Cerebellar nuclear complex (tissue), 1 donor: ENCODE measurements around the gene KCNK13.
"Not testable (repeated sequence)": the region's sequence is repeated elsewhere in the genome, so short reads cannot be mapped to it uniquely, and the experiment has no call there.

Experiments used
- DNase-seq, 2 experiments: peaks; one replicate each; lab custom pipeline; 2025; lab: John Stamatoyannopoulos, UW

KCNK13 gene

GRCh38 chr14:90193925-90194324 is 132.1 kb downstream of the KCNK13 start:
- DNase-seq: no peak

GRCh38 chr14:90194706-90195105 is 132.9 kb downstream of the KCNK13 start:
- no peak for DNase-seq

DNA sequence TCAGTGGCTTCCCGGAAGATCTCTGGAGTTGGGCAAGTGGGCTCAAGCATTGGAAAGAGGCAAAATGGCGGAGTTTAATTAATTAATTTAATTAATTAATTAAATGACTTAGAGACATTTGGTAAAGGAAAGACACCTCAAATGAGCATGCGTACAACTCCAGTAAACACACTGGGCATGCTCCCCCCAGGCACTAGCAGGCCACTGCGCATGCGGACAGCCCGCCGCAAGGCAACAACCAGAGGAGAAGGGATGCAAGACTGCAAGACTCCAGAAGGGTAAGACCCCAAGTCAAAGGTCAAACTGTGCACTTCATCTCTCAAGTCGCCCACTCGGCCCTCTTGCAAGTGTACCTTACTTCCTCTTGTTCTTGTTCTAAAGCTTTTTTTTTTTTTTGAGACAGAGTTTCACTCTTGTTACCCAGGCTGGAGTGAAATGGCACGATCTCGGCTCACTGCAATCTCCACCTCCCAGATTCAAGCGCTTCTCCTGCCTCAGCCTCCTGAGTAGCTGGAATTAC is 136.8 kb downstream of the KCNK13 start:
- no peak for DNase-seq

- not testable (repeated sequence) for DNase-seq
These were observed 138.8 kb downstream of the KCNK13 start for GRCh38 chr14:90200546-90200945.

DNA sequence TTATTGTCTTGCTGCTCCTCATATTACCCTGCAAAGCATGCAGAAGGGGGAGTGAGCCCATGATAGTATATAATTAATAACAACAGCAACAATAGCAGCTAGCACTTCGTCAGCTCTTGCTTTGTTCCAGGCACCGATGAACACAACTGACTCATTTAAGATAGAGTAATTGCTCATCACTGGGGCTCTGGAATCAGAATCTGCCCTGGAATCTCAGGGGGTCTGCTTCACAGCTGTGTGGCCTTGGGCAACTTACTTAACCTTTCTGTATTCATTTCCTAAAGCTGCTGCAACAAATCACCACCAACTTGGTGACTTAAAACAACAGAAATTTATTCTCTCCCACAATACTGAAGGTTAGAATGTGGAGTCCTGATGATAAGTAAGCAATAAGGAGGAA is 139.6 kb downstream of the KCNK13 start:
- DNase-seq: no peak

- DNase-seq: no peak
These were observed 142.7 kb downstream of the KCNK13 start for GRCh38 chr14:90204516-90204915.

DNA sequence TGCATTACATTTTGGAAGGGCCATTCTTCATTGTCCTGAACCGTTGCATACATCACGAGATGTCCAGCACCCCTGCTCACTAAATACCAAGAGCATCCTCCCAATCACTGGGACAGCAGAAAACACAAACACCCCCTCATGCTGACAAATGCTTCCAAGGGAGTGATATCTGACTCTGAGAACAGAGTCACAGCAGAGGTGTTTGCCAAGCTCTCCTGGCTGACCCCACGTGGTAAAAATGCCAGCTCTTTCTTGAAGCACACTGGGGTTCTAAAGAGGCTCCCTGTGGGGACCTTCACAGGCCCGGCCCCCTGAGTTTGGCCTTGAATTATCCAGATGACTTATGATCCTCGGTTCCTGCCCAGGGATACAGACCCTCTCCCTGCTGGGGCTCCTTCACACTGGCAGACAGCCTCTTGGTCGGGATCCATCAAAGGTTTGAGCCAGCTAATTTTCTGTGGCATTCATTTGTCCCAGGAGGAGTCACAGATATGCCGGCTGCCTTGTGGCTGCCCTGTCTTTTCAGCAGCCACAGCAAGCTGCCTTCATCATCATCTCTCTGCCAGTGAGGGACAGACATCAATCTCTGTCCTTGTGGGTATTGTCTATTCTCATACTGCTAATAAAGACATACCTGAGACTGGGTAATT is 151.4 kb downstream of the KCNK13 start:
- DNase-seq: no peak

DNA sequence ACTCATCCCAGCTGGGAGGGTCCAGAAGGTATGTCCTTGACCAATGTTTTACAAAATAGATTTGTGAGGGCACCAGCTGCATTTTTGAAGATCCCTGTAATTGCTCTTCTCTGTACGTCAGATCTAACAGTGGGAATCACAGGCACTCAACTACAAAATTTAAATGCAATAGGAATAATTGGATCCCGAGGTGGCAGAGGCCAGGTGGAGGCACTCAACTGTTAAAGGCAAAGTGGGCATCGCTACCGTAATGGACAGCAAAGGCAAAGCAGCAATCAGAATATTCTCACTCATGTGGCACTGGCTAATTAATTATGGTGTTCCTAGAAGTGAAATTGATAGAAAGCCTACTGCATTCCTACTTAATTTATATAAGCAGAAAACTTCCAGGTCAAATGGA is 166.7 kb downstream of the KCNK13 start:
- DNase-seq: no peak

GRCh38 chr14:90229942-90230341 is 168.1 kb downstream of the KCNK13 start:
- DNase-seq: not testable (repeated sequence)
